Fibroblast of lung (primary cell): ENCODE results near the gene IRAK3. TPM values are rescaled to one million over a fixed set of nuclear protein-coding genes. Genes with fewer than 3 reads are reported as not detected.

Source experiments
- DNase-seq, 2 donors: peaks; one replicate each; pipeline versions ENCODE4 v3.0.0 to v3.0.0-alpha.2; 2010; ENCODE audit warnings: low read depth in 2 of 2
- H2AFZ ChIP-seq: 2 replicates; pipeline ENCODE4 v1.5.1; 2012; ENCODE audit warnings: low read length, control low read depth, inconsistent platforms
- H3K27ac ChIP-seq: 2 replicates; pipeline ENCODE4 v1.5.1; 2011; ENCODE audit warnings: low read length, control low read depth; ENCODE audit not compliant: insufficient read depth
- H3K27me3 ChIP-seq: 2 replicates; pipeline ENCODE4 v1.5.1; 2011; ENCODE audit warnings: mild to moderate bottlenecking, low read length; ENCODE audit not compliant: control insufficient read depth, insufficient read depth
- H3K36me3 ChIP-seq: 2 replicates; pipeline ENCODE4 v1.5.1; 2011; ENCODE audit warnings: low read length; ENCODE audit not compliant: control insufficient read depth, insufficient read depth
- H3K4me1 ChIP-seq: 2 replicates; pipeline ENCODE4 v1.5.1; 2011; ENCODE audit warnings: low read length; ENCODE audit not compliant: control insufficient read depth, insufficient read depth; ENCODE audit errors: extremely low read depth
- H3K4me2 ChIP-seq: 2 replicates; pipeline ENCODE4 v1.5.1; 2011; ENCODE audit warnings: low read length, control low read depth; ENCODE audit not compliant: insufficient read depth; ENCODE audit errors: extremely low read depth
- H3K4me3 ChIP-seq, 4 experiments: fragments of 200-600 bp in 1 of 4; sonication (generic) in 1 of 4; replicated peaks in 1 of 4; 2 replicates each; pipeline ENCODE4 v1.5.1; 2011 to 2016; ENCODE audit warnings: low read length in 4 of 4, low read depth in 3 of 4, mild to moderate bottlenecking in 3 of 4, control low read depth in 2 of 4, inconsistent platforms in 1 of 4, mixed read lengths in 1 of 4; ENCODE audit not compliant: insufficient read depth in 1 of 4; ENCODE audit errors: control extremely low read depth in 1 of 4
- H3K79me2 ChIP-seq: 2 replicates; pipeline ENCODE4 v1.5.1; 2012; ENCODE audit warnings: mild to moderate bottlenecking, low read length, inconsistent platforms; ENCODE audit not compliant: control insufficient read depth, insufficient read depth
- H3K9ac ChIP-seq: 2 replicates; pipeline ENCODE4 v1.5.1; 2011; ENCODE audit warnings: mild to moderate bottlenecking, low read length, control low read depth; ENCODE audit not compliant: insufficient read depth
- H3K9me3 ChIP-seq: 2 replicates; pipeline ENCODE4 v1.5.1; 2012; ENCODE audit warnings: low read depth, low read length; ENCODE audit not compliant: control insufficient read depth, insufficient read depth
- H4K20me1 ChIP-seq: 2 replicates; pipeline ENCODE4 v1.5.1; 2011; ENCODE audit warnings: low read length; ENCODE audit not compliant: control insufficient read depth, insufficient read depth; ENCODE audit errors: extremely low read depth
- CTCF ChIP-seq, 2 donors: IDR thresholded peaks in 1 of 2; conservative IDR thresholded peaks in 1 of 2; 1 replicate in 1 of 2; 2 replicates in 1 of 2; pipeline ENCODE4 v1.5.1; 2011 to 2012; ENCODE audit warnings: low read length in 2 of 2, control low read depth in 1 of 2, inconsistent platforms in 1 of 2, low read depth in 1 of 2, mild to moderate bottlenecking in 1 of 2
- EZH2 ChIP-seq: IDR thresholded peaks from 2 replicates; pipeline ENCODE4 v1.5.1; 2012; ENCODE audit warnings: low read length, control low read depth, mild to moderate bottlenecking; ENCODE audit errors: missing control alignments
- polyA plus RNA-seq, 2 donors: library from polyadenylated mRNA; depleted of rRNA in 1 of 2; stranded (reverse) in 1 of 2; unstranded in 1 of 2; fragments of >200 nt; gene quantifications; 2 replicates each; pipeline ENCODE4 v1.2.1, GENCODE V29; 2011 to 2012; ENCODE audit warnings: missing spikeins in 1 of 2
- total RNA-seq: library from RNA; depleted of rRNA; stranded (reverse); fragments of >200 nt; gene quantifications from 2 replicates; pipeline ENCODE4 v1.2.1, GENCODE V29; 2014

Gene IRAK3
- total and polyA plus RNA-seq, 2 donors (not counting 1 experiment from before 2014, with no cell fraction given): 3.2 to 11.1 TPM

- Histone ChIP-seq H3K9ac (no peak overlapping the region), H2AFZ (no peak overlapping the region), H3K27me3 (no peaks in the 10 kb centered on the region), H3K4me3 (no peak overlapping the region), H3K36me3 (no peaks in the 10 kb centered on the region), H3K79me2 (peaks cover 9% of the 10 kb centered on the region), H3K27ac (no peak overlapping the region), H3K4me1 (peaks cover 2% of the 10 kb centered on the region), H3K9me3 (no peaks in the 10 kb centered on the region), H4K20me1 (no peaks in the 10 kb centered on the region), H3K4me2 (peak overlapping the region; percentile 11)
- TF ChIP-seq EZH2: no peak
- TF ChIP-seq CTCF (conservative IDR thresholded peaks at IDR 0.05 in 1 of 2, IDR thresholded peaks at IDR 0.05 in 1 of 2; ENCODE audit: low read depth in 1 of 2, low read length in 2 of 2): no peak
- DNase-seq: peak; percentile 46 to 49
Measured at GRCh38 chr12:66152732-66153131, 36.3 kb upstream of the IRAK3 start.

GRCh38 chr12:66154776-66155175 lies 34.2 kb upstream of the IRAK3 start:
- no peak overlapping the region for H3K4me2 ChIP-seq
- TF ChIP-seq EZH2 (no peak), CTCF (conservative IDR thresholded peaks at IDR 0.05 in 1 of 2, IDR thresholded peaks at IDR 0.05 in 1 of 2; ENCODE audit: low read depth in 1 of 2, low read length in 2 of 2) (no peak)
- H4K20me1 ChIP-seq: no peaks in the 10 kb centered on the region
- no peaks in the 10 kb centered on the region for H3K27me3 ChIP-seq
- H3K79me2 ChIP-seq: peaks cover 11% of the 10 kb centered on the region
- DNase-seq: peak; percentile 25 to 50
- H3K4me3 ChIP-seq: no peak overlapping the region
- no peaks in the 10 kb centered on the region for H3K9me3 ChIP-seq
- no peaks in the 10 kb centered on the region for H3K36me3 ChIP-seq
- H2AFZ ChIP-seq: no peak overlapping the region
- H3K9ac ChIP-seq: no peak overlapping the region
- H3K27ac ChIP-seq: no peak overlapping the region
- H3K4me1 ChIP-seq: peaks cover 2% of the 10 kb centered on the region

GRCh38 chr12:66156654-66157053 lies 32.4 kb upstream of the IRAK3 start:
- no peak overlapping the region for H2AFZ ChIP-seq
- no peaks in the 10 kb centered on the region for H3K27me3 ChIP-seq
- no peaks in the 10 kb centered on the region for H4K20me1 ChIP-seq
- H3K4me3 ChIP-seq: no peak overlapping the region
- H3K4me2 ChIP-seq: no peak overlapping the region
- peaks cover 2% of the 10 kb centered on the region for H3K4me1 ChIP-seq
- TF ChIP-seq EZH2 (no peak), CTCF (conservative IDR thresholded peaks at IDR 0.05 in 1 of 2, IDR thresholded peaks at IDR 0.05 in 1 of 2; ENCODE audit: low read depth in 1 of 2, low read length in 2 of 2) (no peak)
- peak; percentile 19 to 46 for DNase-seq
- peaks cover 18% of the 10 kb centered on the region for H3K79me2 ChIP-seq
- no peaks in the 10 kb centered on the region for H3K9me3 ChIP-seq
- H3K9ac ChIP-seq: no peak overlapping the region
- no peaks in the 10 kb centered on the region for H3K36me3 ChIP-seq
- H3K27ac ChIP-seq: no peak overlapping the region
